ENCODE measurements around the gene RCL1. TPM values are rescaled to one million over a fixed set of nuclear protein-coding genes. Genes with fewer than 3 reads are reported as not detected.
"Not testable (repeated sequence)": the region's sequence is repeated elsewhere in the genome, so short reads cannot be mapped to it uniquely, and the experiment has no call there.

Gene RCL1
- total RNA-seq, 1 donor from 2014 or later, result 18.3 TPM

- DNase-seq (ENCODE audit: extremely low read depth, low read depth, low spot score), result no peak
These were observed 11.3 kb upstream of the RCL1 start for GRCh38 chr9:4781408-4781807.

GRCh38 chr9:4783191-4783590, 9.6 kb upstream of the RCL1 start:
- not testable (repeated sequence) for DNase-seq (ENCODE audit: extremely low read depth, low read depth, low spot score)

GRCh38 chr9:4784403-4784802, 8.3 kb upstream of the RCL1 start:
- DNase-seq (ENCODE audit: extremely low read depth, low read depth, low spot score), result no peak

GRCh38 chr9:4786599-4786998, 6.1 kb upstream of the RCL1 start:
- no peak for DNase-seq (ENCODE audit: extremely low read depth, low read depth, low spot score)

GRCh38 chr9:4787876-4788275, 4.9 kb upstream of the RCL1 start:
- no peak for DNase-seq (ENCODE audit: extremely low read depth, low read depth, low spot score)

GRCh38 chr9:4788703-4789102, 4.0 kb upstream of the RCL1 start:
- DNase-seq (ENCODE audit: extremely low read depth, low read depth, low spot score), result no peak

GRCh38 chr9:4792054-4792571, 631 bp upstream of the RCL1 start:
- DNase-seq (ENCODE audit: extremely low read depth, low read depth, low spot score), result no peak

- DNase-seq (ENCODE audit: extremely low read depth, low read depth, low spot score), result no peak
These were observed 983 bp downstream of the RCL1 start for GRCh38 chr9:4793459-4794395.

GRCh38 chr9:4794691-4795090, 1.9 kb downstream of the RCL1 start:
- DNase-seq (ENCODE audit: extremely low read depth, low read depth, low spot score), result no peak

- DNase-seq (ENCODE audit: extremely low read depth, low read depth, low spot score), result not testable (repeated sequence)
These were observed 2.4 kb downstream of the RCL1 start for GRCh38 chr9:4795108-4795507.

- no peak for DNase-seq (ENCODE audit: extremely low read depth, low read depth, low spot score)
These were observed 3.8 kb downstream of the RCL1 start for GRCh38 chr9:4796530-4796929.

- DNase-seq (ENCODE audit: extremely low read depth, low read depth, low spot score), result no peak
These were observed 4.5 kb downstream of the RCL1 start for GRCh38 chr9:4796988-4797853.

- no peak for DNase-seq (ENCODE audit: extremely low read depth, low read depth, low spot score)
These were observed 5.1 kb downstream of the RCL1 start for GRCh38 chr9:4797854-4798150.

- no peak for DNase-seq (ENCODE audit: extremely low read depth, low read depth, low spot score)
These were observed 5.7 kb downstream of the RCL1 start for GRCh38 chr9:4798281-4799032.

- DNase-seq (ENCODE audit: extremely low read depth, low read depth, low spot score), result no peak
These were observed 6.3 kb downstream of the RCL1 start for GRCh38 chr9:4799033-4799430.

- DNase-seq (ENCODE audit: extremely low read depth, low read depth, low spot score), result no peak
These were observed 7.0 kb downstream of the RCL1 start for GRCh38 chr9:4799775-4800174.

GRCh38 chr9:4801156-4801555, 8.4 kb downstream of the RCL1 start:
- DNase-seq (ENCODE audit: extremely low read depth, low read depth, low spot score), result no peak

GRCh38 chr9:4803670-4804530, 11.2 kb downstream of the RCL1 start:
- DNase-seq (ENCODE audit: extremely low read depth, low read depth, low spot score), result no peak

- DNase-seq (ENCODE audit: extremely low read depth, low read depth, low spot score), result no peak
These were observed 11.8 kb downstream of the RCL1 start for GRCh38 chr9:4804531-4805016.
